ENCODE data around the gene ELF2.
"Not testable (repeated sequence)": the region's sequence is repeated elsewhere in the genome, so short reads cannot be mapped to it uniquely, and the experiment has no call there.

The ELF2 gene

DNA sequence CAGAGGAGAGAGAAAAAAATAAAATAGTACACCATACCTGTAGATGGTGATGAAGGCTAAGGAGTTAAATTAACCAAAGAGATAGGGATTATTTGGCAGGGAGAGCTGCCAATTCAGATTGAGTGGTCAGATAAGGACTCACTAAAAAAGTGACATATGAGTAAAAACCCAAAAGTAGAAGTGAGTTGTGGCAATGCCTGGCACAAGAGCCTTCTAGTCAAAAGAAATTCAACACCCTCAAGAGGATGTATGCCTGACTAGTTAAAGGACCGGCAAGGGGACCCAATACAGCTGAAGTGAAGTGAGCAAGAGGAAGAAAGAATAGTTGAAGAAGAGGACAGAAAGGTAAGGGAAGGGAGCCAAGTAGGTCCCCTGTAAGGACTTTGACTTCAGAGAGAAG, 34.9 kb downstream of the ELF2 start:
- no peak for DNase-seq

DNA sequence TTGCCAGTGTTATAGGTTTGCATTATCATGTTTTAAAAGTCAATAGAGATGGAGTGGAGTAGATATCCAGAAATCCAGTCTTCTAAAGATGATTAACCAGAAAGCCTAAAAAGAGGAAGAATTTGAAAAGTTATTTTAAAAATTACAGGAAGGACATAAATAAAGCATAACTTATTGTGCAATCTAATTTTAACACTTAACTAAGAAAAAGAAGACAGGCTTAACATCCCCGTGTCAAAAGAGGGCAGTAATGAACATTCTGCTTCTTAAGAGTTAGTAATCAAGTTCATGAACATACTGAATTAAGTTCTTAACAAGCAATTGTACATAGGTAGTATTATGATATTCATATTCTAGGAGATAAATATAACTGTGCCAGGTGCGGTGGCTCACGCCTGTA, 39.3 kb downstream of the ELF2 start:
- no peak for DNase-seq

DNA sequence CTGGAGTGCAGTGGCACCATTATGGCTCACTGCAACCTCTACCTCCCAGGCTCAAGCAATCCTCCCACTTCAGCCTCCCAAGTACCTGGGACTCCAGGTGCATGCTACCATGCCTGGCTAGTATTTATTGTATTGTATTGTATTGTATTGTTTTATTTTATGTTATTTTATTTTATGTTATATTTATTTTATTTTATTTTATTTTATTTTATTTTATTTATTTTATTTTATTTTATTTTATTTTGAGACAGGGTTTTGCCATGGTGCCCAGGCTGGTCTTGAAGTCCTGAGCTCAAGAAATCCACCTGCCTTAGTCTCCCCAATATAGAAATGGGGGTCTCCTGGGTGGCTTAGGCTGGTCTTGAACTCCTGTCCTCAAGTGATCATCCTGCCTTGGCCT, 42.6 kb downstream of the ELF2 start:
- no peak for DNase-seq

DNA sequence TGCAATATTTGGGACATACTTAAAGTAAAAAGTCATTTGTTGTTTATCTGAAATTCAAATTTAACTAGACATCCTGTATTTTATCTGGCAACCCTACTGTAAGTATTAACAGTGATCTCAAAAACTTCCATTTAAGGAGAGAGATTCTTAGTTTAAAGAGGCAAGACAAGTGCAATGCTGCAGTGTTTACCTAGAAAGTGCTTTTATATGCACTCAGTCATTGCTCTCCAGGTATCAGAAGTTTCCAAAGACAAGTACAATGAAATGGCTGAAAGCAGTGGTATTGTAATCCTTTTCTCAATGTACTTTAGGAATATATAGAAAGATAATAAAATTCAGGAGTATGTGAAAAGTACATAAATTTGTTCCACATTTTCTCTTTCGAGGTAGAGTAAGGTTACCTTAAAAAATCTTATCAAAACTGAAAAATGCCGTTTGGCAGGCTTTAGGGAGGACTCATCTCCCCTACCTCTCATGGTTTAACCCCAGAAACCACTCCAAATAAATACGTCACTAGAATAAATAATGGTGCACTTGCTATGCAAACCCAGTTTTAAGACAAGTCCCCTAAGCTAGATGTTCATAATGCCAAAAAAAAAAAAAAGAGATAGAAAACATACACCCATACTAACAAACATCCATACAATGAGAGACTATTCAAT, 45.7 kb downstream of the ELF2 start:
- no peak for DNase-seq

DNA sequence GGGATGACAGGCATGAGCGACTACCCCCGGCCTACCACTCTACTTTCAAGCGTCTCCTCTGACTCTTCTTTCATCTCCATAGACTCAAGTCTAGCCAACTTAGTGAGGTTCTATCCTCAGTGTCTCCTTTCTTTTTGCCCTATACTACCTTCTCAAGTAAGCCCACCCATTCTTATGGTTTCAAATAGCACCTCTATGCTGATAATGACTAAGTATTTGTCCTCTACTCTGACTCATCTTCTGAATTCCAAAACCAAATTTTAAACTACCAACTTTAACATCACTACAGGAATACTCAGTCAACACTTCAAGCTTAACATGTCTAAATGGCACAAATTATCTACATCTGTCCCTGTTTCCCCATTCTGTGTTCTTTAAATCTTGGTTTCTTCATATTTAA, 47.8 kb downstream of the ELF2 start:
- DNase-seq: no peak

DNA sequence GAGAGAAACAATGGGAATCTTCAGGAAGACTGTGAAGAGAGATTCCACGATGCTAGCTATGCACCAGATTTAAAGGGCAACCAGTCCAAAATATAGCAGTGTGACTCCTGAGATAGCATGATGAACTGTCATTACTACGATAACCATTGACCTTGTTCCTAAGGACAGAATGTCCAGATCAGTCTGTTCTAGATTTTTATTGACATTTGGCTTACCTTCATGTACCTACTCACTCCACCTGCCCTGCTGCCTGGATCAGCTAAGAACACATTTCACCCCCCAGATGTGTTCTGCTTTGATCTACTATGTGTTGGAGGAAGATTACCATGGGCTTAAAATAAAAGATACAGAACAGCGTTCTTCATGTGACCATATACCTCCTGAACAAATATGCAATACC, 50.1 kb downstream of the ELF2 start:
- DNase-seq: no peak

DNA sequence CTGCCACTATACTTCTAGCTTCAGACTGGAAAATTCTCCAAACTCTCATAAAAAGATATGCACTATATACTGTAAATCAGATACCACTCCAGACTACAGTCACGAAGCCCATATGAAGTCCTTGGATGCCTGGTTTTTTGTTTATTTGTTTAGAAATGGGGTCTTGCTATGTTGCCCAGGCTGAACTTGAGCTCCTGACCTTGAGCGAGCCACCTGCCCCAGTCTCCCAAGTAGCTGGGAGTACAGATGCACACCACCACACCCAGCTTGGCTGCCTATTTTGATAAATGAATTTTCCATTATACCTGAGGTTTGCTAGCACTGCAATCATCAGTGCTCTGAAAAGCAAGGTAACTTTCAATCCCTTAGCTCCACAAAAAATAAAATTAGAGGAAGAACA, 53.1 kb downstream of the ELF2 start:
- DNase-seq: no peak

DNA sequence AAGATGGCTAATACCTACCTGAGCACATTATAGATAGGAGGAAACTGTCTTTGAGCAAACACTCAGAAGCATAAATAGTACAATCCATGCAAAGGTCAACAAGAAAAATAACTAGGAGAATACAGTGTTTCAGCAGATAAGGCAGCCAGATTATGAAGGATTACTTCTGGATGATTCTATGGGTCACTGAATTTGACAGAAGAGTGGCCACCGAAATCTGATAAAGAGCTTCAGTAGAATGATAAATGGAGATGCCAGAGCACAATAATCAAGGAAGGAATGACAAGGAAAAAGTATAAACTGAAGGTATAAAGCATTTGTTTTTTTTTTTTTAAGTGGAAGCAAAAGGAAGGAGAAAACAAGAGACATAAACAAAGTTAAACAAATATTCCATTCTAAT, 58.7 kb downstream of the ELF2 start:
- no peak for DNase-seq

DNA sequence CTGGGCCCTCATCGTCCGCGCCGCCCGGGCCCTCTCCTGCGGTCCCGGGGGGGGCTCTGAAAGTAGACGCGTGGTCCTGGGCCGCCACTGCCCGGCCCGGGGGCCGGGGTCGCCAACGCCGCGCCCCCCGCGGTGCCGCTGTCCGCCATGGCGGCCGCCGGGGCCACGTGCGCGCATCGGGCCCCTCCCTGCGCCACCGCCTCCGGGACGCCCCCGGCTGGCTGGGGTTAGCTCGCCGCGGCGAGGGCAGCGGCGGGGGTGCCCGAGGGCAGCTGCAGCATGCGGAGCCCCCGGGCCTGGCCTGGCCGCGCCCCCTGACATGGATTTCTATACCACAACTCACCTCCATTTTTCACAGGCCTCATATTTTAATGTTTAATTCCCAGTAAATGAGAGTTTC, 61.8 kb downstream of the ELF2 start:
- DNase-seq: no peak

DNA sequence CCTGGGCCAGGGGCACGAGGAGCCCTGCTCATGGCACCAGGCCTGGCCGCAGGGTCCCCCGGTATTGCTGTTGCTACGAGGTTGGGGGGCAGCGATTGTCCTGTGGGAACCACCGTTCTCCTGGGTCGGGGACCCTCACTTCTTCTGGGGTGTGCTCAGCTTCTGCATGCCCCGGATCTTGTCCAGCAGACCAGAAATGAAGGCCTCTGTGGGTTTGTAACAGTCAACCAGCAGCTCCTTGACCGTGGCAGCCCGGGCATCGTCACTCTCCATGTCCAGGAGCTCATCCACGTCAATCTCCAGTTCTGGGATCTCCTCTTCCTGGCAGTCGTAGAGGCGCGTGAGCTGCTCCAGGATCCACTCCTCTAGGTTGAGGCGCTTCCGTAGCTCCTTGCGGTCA, 62.2 kb downstream of the ELF2 start:
- DNase-seq: not testable (repeated sequence)

DNA sequence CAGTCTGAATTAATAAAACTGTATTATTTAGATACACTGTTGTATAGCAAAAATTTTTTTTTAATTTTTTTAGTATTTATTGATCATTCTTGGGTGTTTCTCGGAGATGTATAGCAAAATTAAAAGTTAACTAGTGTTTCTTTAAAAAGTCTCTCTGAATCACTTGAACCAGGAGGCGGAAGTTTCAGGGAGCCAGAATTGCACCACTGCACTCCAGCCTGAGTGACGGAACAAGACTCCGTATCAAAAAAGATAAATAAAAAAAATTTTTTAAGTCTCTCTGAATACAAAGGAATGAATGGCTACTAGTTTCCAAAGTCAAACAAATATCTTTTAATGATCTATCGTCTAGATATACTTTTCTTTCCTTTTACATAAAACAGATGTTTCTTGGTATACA, 64.4 kb downstream of the ELF2 start:
- no peak for DNase-seq

DNA sequence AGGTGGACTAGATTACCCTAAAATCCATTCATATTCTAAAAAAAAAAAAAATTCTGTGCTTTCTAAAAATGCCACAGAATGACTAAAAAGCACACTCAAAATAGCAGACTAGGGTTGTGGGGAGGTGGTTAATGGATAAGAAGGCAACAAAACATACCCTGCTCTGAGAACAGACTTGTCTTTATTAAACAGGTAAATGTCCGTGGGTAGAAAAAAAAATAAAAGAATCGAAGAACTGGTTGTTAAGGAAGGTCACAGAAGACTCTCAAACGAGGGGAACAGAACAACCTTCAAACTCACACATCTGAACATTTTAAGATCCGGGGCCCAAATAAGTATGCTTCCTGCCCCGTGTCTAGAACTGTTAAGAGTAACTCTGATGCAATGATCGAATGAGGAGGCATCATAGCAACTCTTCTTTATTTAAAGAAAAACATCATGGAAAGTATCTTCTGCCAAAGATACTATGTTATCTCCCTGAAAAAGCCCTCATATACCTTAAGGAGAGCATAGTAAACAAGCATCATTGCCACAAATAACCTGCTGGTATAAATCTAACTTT, 68.4 kb downstream of the ELF2 start:
- no peak for DNase-seq

DNA sequence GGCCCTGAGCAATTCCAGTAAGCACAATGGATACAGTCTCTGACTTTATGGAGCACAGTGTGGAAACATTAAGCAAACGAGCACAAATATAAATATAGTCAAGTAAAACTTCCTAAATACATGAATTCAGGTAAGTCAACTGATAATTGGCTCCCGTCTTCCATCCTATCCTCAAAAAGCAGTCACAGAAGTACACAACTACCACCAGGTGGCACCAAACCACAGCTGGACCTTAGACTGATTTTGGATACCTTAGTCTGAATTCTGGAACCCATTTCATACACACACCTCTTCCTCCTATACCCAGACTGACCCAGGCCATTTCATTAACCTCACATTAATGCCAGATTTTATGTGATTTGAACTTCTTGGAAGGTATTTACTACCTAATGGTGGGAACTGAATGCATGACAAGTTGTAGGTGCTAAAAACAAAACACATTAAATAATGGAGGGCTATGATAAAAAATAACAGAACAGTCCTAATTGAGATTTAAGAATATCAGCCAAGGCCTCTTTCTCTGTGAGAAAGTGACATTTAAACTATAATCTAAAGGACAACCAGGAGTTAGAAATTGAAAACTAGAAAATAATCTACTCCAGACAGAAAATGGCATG, 77.5 kb downstream of the ELF2 start:
- peak; percentile 5 for DNase-seq

DNA sequence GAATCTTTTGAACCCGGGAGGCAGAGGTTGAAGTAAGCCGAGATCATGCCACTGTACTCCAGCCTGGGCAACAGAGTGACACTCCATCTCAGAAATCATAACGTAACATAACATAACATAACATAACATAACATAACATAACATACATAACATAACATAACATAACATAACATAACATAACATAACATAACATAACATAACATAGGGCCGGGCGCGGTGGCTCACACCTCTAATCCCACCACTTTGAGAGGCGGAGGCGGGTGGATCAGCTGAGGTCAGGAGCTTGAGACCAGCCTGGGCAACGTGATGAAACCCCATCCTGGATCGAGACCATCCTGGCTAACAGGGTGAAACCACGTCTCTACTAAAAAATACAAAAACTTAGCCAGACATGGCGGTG, 84.7 kb downstream of the ELF2 start:
- DNase-seq: no peak

DNA sequence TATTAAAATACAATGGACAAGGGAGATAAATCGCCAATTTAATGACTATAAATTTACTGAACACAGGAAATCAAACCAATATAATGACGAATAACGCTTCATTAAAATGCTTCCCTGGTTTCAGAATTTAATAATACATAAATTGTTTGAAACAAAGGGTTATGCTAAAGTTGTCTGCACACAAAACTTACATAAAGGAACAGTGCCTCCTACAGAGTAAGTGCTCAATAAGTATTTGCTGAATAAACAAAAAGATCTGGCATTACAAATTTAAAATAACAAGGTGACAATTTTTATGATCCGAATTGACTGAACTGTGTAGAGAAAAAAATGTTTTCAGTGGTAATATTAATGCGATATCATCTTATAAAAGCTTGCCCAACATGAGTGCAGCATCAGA, 91.9 kb downstream of the ELF2 start:
- no peak for DNase-seq

DNA sequence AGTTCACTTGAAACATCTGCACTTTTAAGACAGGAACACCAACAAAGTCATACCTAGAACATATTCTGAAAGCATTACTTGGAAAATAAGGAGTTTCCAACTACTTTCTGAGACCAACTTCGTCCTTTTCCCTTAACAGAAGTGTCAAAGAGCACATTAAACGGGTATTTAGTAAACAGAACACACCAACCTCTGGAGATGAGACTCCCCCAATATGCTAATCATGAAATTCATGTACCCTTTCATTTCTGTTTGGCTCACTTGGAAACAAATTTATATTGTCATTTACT, 92.3 kb downstream of the ELF2 start:
- DNase-seq: no peak

DNA sequence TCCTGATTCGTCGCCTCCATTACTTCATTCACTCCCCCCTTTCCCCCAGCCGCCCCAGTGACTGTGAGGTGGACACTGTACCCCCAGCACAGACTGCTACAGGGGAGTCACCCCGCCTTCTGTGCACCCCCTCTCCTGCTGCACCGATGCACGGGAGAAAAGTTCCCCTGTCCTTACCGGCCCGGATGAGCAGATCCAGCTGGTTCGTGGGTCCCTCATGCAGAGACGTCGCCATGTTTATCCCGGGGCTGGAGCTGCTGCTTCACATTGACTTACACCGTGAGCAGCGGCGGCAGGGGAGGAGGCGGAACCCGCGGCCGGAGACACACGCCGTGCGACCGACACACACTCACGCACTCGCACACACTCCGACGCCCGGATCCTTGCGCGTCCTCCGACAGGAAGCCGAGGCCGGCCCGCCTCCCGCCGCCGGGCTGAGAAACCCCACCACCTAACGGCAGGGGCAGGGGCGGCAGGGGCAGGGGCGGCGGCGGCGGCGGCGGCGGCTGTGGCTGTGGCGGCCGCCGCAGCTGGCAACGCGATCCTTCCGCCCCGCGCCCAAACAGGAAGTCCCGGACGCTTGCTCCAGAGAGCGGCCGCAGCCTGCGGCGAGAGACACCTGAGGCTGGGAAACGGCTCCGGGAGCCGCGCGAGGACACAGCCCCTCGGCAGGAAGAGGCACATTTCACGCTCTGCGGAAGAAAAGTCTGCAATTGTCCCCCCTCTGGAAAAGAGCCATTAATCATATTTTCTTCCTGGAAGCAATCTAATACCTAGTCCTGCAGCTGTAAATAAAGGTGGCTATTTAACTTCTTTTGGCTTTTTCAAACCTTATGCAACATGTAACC, 92.8 kb downstream of the ELF2 start:
- peak; percentile 29 for DNase-seq

DNA sequence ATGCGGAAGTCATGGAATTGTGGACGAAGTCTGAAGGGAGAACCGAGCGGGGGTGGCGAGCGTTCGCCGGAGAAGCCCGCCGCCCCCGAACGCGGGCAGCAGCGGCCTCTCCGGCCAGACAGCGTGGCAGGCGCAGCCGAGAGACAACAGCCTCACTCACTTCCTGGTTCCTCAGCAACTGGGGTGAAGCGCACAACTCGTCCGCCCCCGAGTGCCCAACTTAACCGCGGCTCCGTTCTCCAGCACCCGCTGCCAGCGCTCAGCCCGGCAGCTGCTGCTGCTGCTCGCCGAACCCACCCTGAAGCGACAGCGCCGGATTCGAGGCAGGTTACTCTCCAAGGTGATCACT, 93.4 kb downstream of the ELF2 start:
- no peak for DNase-seq

DNA sequence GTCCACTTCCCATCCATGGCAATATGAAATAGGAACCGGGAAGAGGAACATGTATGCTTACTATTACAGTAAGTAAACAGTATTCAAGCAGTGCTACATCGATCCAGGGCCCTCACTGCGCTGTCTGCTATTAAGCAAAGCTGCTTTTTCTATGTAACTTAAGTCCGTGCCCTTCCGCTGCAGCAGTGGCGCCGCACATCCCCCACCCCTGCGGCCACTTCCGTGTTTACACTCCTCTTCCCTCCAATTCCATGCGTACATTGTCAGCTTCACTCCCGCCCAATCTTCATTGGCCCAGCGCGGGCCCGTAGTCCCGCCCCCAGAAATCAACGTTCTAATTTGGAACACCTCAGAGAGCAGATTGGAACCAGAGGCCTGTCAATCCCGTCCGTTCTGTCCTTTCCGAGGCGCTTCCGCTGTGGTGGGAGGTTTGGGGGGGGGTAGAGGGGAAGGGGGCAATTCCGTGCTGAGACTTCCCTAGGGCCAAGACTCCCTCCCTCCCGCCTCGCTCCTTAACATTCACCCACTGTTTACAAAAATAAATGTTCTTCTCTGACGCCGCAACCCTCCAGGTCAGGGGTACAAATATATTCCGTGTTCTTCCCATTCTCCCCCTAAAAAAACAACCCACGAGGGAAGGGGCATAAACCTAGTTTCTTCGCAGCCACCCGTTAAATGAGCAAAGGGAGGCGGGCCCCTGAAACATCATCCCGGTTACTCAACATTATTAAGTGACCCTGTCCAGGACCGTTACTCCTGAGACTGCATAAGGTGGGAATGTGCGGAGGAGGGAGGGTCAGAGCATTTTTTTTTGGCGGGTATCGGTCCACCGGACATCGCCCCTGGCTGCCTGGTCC, 94.0 kb downstream of the ELF2 start:
- peak; percentile 81 for DNase-seq

DNA sequence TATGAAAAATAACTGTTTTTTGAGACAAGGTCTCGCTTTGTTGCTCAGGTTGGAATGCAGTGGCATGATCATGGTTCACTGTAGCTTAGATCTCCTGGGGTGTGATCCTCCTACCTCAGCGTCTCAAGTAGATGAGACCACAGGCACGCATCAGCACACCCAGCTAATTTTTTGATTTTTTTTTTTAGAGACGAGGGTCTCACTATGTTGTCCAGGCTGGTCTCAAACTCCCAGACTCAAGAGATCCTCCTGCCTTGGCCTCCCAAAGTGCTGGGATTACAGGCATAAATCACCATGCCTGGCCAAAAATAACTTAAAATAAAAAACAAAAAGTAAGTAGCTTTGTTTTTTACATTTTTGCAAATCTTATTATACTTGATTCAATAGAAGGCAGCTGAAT, 98.1 kb downstream of the ELF2 start:
- no peak for DNase-seq

DNA sequence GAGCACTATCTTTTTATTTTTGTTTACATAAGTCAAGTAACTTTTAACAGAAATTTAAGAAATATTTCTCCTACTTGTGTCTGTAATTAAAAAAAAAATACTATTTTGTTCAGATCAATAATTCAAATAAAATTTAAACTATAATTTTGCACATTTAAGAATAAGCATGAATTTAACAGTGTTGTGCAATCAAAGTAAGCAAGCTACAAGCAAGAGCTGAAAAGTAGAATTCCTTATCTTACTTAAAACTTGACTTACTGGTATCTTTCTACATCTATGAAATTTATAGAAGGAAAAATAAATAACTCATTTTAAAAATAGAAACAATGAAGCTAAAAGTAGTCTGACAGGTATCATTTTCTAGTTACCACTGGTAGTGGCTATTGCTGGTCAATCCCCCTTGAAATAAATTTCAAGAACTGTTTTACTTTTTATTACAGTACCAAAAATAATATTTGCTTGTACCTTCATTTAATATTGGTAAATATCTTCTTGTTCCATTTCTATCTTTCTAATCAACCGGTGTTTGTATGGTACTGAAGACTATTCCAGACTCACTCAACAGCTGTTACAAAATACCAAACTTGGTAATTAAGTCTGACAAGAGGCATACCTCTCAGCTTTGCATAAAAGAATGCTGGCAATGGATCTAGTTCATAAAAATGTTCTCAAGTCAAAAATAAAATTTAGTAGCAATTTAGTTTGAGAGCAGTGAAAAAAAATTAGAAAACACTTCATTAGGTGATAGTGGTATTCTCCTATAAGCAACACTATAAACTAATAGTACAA, 99.3 kb downstream of the ELF2 start:
- DNase-seq: no peak

DNA sequence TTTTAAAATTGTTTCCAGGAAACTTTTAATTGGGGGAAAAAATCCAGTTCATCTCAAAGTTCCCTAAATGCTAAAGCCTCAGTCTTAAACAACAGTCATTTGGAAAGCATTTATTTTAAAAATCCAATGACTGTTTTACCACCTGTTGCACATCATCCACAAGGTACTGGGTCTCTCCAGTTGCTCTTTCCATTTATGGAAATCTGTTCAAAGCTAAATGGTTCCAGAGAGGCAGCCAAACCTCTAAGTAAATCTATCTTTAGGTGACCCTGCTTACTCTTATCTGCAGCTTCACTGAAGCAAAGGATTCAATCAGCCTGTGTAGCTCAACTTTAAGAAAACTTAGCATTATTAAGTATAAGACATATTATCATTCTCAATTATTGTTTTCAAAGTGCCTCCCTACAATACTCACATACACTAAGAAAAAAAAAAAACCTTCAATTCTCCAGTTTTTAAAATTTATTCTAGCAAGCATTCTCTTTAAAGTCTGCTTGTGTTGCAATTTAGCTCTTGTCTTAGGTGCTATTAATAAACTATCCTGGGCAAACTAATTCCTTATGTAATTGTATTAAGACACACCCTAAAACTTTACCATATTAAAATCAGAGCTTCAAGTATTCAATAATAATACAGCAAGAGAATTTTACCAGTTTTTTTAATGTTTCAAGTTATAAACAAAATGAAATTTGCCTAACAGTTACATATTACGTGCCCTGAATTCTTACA, 100.8 kb downstream of the ELF2 start:
- no peak for DNase-seq
